ENCODE data around the gene DCAF7.

The DCAF7 gene

GRCh38 chr17:63525190-63525946 is 24.9 kb upstream of the DCAF7 start:
- DNase-seq, result no peak

GRCh38 chr17:63526861-63527260 is 23.4 kb upstream of the DCAF7 start:
- no peak for DNase-seq

GRCh38 chr17:63528183-63528582 is 22.1 kb upstream of the DCAF7 start:
- DNase-seq, result no peak

DNA sequence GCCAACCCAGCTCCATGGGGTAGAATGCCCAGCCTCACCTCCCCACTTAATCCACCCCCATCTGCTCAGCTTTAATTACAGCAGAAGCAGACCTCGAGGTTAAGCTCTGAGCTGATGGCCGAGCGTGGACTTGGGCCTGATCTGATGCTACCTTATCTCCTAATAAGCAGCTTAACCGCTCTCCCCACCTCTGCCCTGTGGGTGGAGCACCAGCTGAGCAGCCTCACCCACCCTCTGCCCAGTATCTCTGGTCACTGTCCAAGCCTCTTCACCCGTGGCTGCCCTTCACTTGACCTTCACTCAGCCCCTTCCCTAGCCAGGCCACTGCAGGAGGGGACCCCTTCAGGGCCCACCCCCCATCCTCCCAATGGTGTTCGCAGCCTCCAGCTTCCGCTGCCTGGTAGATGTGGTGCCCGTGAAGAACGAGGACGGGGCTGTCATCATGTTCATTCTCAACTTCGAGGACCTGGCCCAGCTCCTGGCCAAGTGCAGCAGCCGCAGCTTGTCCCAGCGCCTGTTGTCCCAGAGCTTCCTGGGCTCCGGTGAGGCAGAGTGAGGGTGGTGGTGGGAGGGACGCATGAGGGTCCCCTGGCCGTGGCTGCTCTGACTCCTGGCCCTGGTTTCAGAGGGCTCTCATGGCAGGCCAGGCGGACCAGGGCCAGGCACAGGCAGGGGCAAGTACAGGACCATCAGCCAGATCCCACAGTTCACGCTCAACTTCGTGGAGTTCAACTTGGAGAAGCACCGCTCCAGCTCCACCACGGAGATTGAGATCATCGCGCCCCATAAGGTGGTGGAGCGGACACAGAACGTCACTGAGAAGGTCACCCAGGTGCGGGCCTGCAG is 20.3 kb upstream of the DCAF7 start:
- no peak for DNase-seq

DNA sequence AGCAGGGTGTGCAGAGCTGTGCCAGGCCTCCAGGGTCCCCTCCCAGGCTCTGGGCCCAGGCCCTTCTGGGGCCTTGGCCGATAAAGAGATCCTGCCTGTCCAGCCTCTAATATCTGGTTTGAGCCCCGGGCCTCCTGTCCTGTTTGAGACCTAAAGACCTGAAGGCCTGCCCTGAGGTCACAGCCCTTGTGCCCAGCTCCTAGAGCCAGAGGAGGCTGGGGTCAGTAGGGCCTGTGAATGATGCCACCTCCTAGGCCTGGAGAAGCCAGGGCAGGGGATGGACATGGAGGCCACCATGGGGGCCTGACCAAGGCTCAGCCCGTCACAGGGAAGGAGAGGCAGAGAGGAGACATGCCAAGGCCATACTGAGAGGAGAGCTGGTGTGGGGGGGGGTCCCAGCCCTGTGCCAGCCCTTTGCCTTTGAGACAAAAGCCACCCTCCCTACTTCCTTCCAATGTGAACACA is 19.7 kb upstream of the DCAF7 start:
- no peak for DNase-seq

- no peak for DNase-seq
Measured at GRCh38 chr17:63531022-63531965, 19.0 kb upstream of the DCAF7 start.

- DNase-seq, result no peak
Measured at GRCh38 chr17:63533433-63534077, 16.7 kb upstream of the DCAF7 start.

GRCh38 chr17:63534078-63534570 is 16.2 kb upstream of the DCAF7 start:
- DNase-seq, result no peak

DNA sequence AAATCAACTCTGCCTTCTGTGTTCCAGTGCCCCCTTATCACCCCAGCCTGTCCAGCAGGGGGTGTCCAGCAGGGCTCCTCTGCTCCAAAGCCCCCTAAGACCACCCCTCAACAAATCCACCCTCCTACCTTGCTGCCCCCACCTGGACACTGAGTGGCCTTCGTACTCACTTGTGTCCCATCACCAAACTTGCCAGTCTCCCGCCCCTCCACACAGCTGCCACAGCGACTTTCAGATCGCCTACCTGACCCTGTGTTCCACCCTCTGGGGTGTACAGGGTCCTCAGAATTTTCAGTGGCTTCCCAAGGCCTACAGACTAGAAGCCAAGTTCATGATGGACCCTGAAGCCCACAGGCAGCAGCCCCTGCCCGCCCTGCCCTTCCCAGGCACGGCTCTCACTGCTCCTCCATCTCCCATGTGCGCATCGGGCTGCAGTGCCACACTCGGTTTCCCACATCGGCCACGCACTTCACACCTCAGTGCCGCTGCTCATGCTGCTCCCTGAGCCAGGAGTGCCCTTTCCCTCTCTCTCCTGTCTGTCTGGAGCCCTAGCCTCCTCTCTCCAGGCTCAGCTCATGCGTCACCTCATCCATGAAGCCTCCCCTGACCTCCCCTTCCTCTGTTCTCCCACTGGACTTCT is 15.3 kb upstream of the DCAF7 start:
- DNase-seq, result no peak

- DNase-seq, result no peak
Measured at GRCh38 chr17:63535640-63536039, 14.6 kb upstream of the DCAF7 start.

DNA sequence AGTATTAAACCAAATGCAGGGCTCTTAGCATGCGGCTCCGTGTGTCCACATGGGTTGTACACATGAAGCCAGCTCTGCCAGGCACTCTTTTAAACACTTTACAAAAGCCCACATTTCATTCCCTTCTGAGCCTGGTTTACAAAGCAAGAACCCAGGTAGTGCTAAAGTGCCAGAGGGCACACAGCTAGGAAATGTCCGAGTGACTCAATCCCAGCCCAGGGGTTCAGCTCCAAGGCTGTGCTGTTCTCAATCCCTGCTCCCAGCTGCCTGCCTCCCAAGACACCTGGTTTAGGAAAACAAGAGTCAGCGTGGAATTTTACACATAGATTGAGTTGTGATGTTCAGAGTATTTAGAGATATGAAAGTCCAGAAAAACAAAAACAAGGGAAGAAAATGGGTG is 13.3 kb upstream of the DCAF7 start:
- no peak for DNase-seq

DNA sequence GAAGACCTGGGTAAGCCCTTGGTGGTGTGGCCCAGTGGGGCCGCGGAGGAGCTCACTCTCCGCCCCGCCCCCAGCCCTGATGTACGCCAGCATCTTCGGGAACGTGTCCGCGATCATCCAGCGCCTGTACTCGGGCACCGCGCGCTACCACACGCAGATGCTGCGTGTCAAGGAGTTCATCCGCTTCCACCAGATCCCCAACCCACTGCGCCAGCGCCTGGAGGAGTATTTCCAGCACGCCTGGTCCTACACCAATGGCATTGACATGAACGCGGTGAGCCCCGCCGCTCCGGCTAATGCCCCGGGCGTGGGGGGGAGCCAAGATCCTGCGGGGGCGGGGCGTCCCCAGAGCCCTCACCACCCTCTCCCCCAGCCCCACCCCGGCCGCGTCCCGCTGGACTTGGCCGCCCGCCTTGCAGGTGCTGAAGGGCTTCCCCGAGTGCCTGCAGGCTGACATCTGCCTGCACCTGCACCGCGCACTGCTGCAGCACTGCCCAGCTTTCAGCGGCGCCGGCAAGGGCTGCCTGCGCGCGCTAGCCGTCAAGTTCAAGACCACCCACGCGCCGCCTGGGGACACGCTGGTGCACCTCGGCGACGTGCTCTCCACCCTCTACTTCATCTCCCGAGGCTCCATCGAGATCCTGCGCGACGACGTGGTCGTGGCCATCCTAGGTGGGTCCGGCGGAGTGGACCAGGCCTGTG is 12.1 kb upstream of the DCAF7 start:
- no peak for DNase-seq

- no peak for DNase-seq
Measured at GRCh38 chr17:63538693-63539595, 11.3 kb upstream of the DCAF7 start.

DNA sequence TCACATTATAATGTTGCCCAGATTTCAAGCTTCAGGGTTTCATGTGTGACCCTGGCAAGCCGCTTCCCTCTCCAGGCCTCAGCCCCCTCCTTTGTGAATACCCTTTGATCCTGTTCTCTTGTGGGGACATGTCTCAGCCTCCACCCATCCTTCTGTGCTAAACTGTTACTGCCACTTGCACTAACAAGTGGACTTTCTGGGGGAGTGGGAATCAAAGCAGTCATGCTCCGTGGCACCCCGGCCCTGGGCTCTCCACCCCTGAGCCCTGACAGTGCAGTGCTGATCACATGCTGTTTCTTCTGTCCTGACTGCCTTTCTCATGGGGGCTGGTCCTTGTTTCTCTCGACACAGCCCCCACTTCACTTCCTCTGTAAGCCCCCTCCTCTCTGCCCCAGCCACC is 9.7 kb upstream of the DCAF7 start:
- no peak for DNase-seq

DNA sequence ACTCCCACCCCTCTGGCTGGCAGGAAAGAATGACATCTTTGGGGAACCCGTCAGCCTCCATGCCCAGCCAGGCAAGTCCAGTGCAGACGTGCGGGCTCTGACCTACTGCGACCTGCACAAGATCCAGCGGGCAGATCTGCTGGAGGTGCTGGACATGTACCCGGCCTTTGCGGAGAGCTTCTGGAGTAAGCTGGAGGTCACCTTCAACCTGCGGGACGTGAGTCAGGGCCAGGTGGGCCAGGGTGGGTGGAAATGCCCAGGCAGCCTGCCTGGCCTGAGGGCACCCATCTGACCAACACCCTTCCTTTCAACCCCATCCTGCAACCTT is 8.1 kb upstream of the DCAF7 start:
- no peak for DNase-seq

DNA sequence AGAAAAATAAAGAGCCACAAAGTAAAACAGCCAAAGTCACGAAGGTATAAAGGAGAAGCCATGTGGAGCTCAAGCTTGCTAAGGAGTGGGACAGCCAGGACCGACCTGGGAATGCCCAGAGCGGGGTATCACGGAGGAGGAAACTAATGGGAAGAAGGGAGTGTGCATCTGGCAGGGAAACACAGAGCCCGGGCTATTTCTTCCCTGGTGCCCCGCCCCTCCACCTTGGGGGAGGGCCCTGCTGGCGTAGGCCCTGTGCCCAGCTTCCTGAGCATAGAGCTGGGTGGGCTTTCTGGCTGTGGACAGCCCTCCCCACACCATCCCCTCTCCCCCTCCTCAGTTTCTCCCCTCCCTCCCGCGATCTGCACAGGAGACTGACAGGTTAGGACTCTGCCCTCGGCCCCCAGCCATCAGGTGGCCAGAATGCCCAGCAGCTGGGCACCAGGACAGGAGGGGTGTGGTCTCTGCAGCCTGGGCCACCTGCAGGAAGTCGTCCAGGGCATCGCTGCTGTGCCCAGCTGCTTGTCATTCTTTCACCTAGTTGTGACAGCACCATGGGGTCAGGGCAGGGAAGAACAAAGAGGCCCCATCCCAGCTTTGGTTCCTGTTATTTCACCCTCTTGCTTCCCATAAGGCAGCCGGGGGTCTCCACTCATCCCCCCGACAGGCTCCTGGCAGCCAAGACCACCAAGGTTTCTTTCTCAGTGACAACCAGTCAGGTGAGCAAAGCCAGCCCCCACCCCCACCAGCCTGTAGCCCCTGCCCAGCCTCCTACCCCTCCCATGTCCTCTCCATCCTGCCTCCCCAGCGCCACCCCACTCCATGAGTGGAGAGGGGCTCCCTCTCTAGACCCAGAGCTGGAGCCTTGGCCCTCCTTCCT is 7.1 kb upstream of the DCAF7 start:
- no peak for DNase-seq

DNA sequence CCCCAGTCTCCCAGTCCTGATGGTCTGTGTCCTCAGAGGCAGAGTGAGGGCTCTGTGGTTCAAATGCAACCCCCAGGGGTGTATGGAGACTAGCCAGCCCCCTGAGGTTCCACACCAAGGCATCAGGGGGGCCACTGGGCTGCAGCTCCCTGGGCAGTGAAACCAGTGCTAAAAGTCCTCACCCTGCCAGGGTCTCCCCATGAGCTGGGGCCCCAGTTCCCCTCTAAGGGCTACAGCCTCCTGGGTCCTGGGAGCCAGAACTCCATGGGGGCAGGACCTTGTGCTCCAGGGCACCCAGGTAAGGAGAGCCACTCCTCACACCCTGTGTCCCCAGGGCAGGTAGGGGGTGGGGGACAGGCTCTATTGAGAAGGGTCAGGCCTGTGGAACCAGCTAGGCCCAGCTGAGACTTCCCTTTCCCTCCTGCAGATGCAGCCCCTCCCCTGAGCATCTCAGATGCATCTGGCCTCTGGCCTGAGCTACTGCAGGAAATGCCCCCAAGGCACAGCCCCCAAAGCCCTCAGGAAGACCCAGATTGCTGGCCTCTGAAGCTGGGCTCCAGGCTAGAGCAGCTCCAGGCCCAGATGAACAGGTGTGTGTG is 6.4 kb upstream of the DCAF7 start:
- DNase-seq, result no peak

DNA sequence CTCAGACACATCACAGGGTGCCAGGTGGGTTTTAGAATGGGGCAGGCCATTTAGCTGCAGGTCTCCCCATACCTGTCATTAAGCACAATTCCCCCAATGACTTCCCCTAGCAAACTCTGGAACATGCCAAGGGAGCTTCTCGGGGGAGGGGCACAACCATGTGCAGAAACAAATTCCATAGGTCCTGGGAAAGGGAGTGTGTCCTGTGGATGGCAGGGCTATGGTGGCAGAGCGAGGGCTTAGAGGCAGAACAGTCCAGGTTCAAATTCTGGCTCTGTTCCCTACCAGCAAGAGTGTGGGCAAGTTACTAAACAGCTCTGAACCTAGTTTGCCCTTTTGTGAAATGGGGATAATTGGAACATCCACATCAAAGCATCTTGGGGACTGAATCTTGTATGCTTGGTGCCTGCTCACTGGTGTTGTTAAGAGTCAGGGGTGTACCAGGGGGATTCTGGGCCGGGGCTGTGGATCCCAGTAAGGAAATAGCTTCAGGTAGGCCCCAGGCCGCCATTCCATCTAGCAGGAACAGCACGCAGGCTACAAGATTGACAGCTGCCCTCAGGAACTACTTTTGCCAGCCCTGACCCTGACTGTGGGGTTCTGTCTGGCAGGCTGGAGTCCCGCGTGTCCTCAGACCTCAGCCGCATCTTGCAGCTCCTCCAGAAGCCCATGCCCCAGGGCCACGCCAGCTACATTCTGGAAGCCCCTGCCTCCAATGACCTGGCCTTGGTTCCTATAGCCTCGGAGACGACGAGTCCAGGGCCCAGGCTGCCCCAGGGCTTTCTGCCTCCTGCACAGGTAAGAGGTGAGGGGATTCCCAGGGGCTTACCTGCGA is 5.6 kb upstream of the DCAF7 start:
- no peak for DNase-seq

Measured in NCI-H1092 treated with DMSO at 0.1 percent for 48 hours (cell line).